HG03135 (cell line): ENCODE data around the gene MRPL23.

ENCODE experiments used
- ATAC-seq: cut with Tn5 transposase; IDR thresholded peaks from one replicate; pipeline ENCODE4 v1.9.1; 2021; ENCODE audit warnings: mild to moderate bottlenecking, moderate library complexity; ENCODE audit not compliant: unreplicated experiment

The MRPL23 gene

DNA sequence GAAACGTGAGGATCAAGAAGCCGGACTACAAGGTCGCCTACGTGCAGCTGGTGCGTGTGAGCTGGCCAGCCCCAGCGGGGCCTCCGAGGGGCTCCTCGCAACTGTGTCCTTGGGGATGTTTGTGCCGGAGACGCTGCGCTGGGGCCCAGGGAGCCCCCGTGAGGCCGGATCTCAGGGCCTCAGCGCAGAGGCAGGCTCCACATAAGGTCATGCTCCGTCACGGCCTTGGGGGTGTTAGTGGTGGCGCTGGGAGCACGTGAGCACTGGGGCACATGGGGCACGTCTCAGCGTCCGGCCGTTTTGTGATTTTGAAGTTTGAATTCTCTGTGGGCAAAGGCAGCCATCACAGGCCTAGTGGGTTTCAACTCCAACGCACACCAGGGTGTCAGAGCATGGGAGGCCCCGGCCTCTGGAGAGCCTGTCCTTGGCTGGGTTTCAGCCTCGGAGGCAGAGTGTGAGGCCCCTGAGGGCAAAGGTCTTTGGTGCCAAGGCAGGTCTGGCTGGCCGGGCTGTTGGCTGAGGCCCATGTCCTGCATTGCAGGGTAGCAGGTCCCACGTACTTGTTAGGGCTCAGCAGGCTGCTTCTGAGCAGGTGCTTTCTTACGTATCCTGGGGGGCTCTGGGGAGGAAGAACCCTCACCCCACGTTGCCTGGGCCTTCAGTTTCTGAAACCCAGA, 5.8 kb downstream of the MRPL23 start:
- ATAC-seq = no peak

DNA sequence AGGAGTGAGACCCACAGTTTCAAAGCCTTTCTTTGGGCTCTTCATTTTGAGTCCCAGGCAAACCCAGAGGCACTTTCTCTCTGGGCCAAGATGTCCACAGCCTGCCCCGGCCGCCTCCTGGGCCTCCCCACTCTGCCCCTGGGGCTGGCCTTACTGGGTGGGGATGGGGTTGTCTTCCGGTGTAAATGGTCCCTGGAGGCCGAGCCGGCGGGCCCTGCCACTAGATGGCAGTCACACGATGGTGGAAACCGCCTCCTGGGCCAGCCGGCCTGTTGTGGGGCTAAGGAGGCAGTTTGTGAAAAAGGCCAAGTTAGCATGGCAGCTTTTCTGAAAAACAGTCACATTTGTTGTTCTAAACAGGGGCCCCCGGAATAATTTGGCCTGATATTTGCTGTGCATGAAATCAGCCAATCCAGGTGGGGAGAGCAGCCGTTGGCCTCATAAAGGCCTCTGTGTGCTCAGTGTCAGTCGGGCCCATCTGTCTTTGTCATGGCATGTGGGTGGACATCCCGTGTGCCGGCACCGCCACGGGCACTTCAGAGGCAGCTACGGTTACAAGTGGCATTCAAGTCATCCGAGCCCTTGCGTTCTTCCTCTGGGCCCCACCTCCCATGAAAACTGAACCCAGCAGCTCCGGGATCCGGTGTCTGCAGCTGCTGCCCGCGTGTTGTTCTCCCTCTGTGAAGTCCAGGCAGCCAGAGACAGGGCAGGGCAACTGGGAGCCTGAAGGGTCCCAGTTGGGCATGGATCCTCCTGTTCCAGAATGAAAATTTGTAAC, 6.5 kb downstream of the MRPL23 start:
- ATAC-seq = no peak

DNA sequence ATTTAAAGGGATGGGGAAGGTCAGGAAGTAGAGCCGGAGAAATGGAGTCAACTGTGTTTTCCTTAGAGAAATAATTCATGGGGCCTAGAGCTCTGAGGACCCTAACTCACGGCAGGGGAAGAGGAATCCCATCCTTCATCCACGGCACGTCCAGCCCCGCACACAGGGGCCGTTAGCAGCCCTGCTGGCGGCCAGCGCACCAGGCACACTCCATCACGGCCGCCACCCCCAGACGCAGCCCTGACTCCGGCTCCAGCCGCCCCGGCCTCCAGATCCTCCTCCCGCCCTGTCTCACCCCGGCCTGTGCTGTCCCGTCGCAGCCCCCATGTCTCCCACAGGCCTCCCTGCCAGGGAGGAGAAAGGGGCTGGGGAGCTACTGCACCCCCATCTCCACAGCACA, 11.2 kb downstream of the MRPL23 start:
- ATAC-seq = no peak

DNA sequence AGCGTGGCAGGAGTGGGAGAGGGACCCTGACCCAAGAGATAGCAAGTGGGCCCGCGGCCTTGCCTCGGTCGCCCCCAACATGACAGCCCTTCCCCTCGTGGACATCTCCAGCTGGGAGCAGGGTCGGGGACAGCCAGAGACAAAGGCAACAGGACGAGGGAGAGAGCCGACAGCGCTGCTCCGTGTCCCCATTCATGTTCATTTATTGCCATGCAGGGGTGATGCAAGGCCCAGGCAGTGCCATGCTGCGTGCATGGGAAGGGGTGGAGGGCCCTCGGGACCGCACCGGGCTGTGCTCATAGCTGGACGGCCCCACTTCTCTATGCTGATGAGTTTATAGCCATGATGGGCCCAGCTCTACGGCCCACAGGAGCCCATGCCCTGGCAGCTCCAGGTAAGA, 12.7 kb downstream of the MRPL23 start:
- no peak for ATAC-seq

DNA sequence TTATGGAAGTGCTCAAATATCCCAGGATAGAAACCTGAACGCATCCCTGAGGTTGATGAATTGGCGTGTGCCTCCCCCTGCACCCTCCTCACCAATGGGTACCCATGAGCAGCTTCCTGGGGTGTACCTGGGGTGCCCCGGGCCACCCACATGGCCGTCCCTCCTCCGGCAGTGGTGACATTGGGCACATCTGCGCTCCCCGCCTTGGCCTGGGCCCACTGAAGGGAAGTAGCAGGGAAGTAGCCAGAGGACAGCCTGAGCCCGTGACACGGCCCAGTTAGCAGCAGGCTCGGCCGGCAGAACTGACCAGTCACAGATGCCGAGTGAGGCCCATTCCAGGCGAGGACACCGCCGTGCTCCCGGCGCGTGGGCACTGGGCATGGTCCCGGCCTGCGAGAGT, 16.7 kb downstream of the MRPL23 start:
- no peak for ATAC-seq

DNA sequence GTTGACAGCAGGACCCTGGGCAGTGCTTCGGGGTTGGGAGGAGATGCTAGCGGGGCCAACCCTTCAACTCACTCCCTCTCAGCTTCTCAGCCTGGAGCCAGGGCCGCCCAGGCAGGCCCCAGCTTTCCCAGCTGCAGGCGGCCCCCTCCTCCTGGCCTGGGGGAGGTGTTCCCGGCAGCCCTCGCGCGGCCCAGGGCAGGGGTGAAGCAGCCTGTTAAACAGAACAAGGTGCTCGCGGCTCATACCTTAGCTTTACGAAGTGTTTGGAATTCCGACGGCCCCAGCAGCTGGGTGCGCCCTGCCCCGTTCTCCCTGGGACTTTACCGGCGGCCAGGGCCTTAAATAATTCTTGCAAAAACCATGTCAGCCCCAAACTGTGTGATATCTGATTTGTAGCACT, 17.2 kb downstream of the MRPL23 start:
- ATAC-seq = no peak

DNA sequence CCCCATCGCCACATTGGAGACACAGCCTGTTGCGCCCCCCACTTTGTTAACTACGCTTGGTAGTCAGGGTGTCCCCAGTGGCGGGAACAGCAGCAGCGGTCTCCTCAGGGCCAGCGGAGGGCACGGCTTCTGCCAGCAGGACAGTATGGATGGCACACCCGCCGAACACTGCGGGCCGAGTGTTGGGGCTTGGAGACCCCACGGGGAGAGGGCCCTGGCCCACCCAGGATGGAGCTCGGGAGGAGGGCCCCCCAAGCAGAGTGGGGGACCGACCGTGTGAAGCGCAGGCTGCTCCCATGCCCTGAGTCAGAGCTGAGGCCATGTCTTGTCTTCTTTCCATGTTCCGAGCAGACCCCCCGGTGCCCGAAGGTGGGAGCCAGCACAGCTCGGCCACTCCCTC, 17.8 kb downstream of the MRPL23 start:
- no peak for ATAC-seq

DNA sequence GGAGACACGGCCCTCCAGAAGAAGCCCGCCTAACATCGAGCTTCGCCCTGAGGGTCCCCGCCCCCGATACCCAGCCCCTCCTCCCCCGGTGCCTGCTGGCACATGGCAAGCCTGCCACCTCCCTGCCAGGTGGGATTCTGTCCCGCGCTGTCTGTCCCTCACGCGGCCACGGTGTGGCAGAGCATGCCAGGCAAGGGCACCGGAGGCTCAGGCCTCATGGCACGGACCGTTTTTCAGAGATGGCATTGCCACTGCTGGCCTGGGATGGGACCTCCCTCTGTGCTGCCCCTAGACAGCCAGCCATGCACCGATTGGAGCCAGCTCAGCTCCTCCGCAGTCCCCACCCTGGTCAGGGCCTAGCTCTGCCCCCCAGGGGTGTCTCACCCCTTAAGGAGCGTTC, 19.4 kb downstream of the MRPL23 start:
- no peak for ATAC-seq

DNA sequence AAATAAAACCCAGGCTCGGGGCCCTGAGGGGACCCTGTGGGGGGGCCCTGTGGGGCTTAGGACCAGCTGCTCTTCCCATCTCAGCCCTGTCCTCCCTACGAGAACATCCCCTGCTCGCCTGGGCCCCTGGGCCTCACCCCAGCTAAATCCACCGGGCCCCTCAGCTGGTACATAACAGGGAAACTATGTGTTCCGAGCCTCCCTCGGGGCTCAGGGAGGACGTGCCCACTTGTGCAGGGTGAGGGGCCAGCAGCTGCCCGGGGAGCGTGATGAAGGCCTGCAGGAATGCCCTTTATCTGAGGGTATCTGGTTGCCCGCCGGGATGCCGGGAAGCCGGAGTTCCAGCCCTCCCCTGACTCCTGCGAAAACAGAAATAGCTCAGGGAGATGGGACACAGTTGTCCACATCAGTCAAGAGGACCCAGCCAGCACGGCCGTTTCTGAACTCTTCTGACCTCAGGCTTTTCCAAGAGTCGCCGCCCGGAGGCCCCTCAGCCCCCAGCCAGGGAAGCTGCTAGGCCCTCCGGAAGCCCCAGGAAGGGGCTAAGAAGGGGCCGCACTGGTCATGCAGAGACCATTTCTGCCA, 20.6 kb downstream of the MRPL23 start:
- no peak for ATAC-seq

DNA sequence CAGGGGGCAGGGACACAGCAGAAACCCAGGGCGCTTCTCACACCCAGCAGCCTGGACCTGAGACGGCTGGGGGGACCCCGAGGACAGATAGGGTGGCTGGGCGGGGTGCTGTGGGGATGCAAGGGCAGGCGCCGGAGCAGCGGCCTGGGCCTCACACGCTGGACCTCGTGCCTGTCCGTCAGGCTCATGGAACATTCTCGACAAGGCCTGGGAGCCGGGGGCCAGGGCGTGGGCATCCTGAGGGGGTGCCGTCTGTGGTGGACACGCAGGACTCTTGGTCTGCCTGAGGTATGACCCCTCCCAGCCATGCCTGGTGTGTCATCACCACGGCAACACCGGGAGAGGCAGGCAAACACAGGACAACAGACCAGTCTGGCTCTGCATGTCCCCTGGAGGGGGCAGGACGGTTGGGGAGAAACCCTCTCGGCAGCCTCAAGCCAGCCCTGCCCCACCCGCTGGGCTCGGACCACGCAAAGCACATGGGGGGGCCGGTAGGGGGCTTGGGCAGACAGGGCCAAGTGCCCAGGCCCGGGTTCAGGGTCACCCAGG, 21.4 kb downstream of the MRPL23 start:
- no peak for ATAC-seq

DNA sequence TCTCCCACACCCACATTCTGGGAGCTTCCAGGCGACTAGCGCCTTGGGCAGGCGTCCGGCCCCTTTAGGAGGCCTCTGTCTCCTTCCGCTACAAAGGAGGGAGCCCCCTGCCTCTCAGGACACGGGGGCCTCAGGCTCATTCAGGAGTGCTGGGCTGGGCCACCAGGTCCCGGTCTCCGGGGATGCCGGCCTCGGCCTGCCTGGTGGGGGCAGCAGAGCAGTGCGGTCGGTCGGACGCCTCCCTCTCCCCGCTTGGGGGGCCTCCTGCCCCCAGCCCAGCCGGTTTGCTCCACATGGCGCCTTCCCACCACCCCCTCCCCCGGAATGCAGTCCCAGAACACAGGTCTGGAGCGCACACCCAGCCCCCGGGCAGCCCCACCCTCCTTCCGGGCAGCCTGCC, 21.9 kb downstream of the MRPL23 start:
- ATAC-seq = no peak

DNA sequence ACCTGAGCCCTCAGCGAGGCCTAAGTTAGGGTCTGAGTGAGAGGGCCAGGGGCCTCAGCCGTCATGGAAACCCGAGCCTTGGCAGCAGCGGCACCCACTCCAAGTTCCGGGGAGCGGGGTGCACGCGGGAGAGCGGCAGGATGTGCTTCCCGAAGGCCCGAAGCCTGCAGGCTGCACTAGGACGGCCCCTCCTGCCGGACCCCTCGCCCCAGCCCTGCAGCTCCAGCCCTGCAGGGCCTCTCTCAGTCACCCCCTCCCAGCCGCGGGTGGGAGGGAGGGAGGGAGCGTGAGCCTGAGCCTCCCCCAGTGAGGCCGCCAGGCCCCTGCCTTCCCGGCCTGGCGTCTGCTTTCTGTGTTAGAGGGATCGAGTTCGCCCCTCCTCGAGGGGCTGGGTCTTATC, 22.6 kb downstream of the MRPL23 start:
- no peak for ATAC-seq

DNA sequence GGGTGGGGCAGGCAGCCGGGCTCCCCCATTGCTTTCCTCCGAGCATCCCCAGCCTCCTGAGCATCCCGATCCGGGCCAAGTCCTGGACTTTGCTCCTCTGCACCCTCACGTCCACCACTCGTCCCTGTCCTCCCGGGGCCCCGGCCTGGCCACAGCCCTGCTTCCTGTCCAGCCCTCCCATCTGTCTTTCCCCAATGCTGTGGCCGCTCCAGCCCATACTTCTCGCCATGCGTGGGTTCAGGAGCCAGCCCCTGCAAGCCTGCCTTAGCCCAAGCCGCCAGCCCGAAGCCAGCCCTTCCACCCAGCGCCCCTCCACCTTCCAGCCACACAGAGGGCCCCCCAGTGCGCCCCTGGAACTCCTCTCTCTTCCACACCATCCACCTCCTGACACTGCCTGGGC, 23.8 kb downstream of the MRPL23 start:
- ATAC-seq = no peak

DNA sequence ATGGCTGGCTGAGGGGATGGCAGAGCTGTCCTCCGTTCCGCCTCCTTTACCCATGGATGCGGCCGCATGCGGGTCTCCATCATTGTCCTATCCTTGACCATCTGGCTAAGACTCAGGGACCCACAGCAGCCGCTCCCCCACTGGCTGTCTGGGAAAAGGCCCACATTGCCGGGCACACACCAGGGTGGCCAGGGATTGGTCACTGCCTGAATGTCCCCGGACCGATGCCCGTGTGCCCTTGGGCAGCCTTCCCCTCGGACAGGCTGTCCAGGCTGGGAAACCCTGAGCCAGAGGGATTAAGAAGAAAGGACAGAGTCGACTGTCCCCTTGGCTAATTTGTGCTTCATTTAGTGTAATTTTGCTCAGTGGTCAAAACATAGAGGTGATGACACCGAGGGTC, 28.1 kb downstream of the MRPL23 start:
- no peak for ATAC-seq

DNA sequence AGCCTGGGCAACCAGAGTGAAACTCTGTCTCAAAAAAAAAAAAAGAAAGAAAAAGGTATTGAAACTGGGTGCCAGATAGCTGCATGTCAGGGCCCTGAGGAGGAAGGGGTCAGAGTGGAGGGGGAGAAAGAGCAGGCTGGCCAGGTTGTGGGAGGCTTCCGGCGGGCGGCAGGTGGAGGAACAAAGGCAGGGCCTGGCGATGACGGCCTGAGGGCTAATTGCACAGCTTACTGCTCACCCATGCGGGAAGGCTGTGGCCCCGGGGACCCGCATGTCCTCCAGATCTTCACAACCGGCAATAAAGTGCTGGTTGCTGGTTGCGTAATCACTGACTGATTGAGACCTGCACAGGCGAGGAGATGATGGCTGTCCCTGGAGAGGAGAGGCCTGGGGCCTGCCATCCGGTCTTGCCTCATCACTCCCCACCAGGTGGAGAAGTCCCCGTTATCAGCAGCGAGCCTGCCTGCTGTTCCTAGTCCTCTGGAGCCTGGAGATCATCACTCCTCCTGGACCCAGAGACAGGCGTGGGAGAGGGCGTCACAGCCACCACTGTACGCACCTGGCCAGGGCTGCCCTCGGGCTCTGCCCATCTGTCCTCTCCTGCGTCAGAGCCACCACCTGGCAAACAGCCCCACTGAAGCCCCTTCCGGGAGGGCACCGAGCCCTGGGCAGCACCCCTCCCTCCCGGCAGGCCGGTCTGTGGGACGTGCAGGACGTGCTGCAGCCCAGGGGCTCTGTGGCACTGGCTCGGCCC, 31.8 kb downstream of the MRPL23 start:
- no peak for ATAC-seq

DNA sequence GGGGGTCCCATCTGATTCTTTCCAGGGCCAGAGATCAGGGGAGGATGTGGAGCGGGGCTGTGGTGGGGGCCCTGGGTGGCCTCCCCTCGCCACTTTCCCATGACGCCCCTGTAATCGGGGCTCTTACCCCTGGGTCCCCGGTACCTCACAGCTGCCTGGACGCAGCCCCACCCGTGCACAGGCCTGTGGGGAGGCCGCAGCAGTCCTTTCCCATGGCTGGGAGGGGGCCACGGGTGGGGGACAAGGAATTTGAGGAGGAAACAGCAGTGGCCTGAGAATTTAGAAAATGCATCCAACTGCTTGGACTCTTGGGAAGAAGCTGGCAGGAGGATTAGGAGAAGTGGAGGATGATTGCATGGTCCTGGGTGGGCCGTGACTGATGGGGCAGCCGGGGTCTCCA, 32.5 kb downstream of the MRPL23 start:
- ATAC-seq = no peak

DNA sequence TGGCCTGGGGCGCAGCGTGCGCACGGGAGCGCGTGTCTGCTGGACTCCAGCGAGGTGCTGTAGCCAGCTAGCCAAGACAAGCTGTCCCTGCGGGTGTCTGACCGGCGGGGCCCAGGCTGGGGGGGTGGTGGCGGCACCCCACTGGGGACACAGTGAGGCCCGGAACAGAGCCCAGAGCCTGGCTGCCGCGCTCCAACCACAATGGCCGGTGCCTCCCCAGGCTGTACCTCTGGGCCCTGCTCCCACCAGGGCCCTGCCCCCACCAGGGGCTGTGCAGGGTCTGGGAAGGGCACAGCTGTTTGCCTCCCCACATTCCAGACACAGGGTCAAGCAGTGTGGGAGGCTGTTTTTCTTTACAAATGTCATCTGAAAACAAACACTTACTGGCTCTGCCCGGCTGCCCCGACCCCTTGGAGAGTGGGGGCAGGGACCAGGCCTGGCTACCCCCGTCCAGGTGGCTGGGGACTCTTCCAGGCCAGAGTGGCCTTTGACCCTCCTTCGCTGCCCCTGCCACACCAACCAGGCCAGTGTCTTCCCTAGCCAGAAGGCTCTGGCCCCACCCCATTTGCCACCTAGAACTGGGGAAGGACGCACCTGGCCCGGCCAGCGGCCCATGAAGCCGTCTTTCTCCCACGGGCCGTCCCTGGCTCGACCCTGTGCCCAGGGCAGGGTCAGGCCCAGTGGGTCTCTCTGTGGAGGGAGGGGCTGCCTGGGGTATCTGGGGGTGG, 35.9 kb downstream of the MRPL23 start:
- ATAC-seq = no peak

DNA sequence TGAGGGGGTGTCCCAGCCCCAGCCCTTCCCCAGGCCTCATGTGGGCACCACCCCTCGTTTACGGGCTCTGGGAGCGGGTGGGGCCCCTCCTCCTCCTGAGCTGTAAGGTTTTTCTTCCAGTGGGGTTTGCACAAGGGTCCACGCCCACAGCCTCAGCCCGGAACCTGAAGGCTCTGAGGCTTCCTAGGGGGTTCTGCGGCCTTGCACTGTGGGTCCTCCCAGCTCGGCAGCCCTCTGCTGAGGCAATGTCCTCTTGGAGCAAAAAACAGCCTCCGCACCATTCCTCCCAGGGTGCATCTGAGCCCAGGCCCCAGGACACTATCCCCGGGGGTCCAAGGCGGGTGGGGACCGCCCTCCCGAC, 36.4 kb downstream of the MRPL23 start:
- ATAC-seq = no peak

DNA sequence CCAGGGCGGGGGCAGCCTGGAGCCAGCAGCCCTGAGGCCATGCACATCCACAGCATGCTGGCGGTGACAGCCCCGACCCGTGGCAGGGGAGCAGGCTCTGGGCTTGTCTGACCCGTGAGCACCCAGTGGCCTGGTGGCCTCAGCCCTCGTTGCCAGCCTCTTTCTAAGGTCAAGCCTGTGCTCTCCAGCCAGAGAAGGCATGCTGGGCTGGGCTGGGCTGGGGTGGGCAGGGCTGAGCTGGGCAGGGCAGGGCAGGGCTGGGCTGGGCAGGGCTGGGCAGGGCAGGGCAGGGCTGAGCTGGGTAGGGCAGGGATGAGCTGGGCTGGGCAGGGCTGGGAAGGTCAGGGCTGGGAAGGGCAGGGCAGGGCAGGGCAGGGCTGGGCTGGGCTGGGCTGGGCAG, 39.9 kb downstream of the MRPL23 start:
- no peak for ATAC-seq

DNA sequence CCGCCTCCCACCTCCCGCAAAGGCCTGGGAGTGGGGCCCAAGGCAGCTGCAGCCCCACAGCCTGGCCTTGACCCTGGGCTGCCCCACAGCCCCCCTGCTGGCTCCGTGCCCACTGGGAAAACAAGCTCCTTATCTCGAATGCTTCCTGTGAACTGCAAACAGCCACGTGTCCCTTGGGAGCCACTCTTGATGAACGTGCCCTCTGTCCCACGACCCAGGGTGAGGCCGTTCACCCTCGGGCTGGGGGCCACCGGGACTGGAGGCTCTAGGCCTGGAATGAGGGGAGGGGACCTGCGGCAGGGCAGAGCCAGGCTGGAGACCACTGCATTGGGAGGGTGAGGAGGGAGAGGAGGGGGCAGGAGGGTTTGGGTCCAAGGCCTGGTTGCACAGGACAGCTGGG, 41.0 kb downstream of the MRPL23 start:
- ATAC-seq = no peak
